MM.1S (cell line): ENCODE data around the gene RNF222.

ENCODE experiments used
- DNase-seq: peaks from one replicate; pipeline ENCODE4 v3.0.0-alpha.2; 2015
- H2AFZ ChIP-seq: fragments of 300-600 bp; sonication (generic); 2 replicates; pipeline ENCODE4 v1.6.0; 2016; ENCODE audit warnings: antibody characterized with exemption, low read length
- H3F3A ChIP-seq: fragments of 300-600 bp; sonication (generic); 2 replicates; pipeline ENCODE4 v1.6.1; 2016; ENCODE audit warnings: mild to moderate bottlenecking, antibody characterized with exemption, low read length, moderate library complexity, mixed read lengths; ENCODE audit not compliant: insufficient read depth
- H3K27ac ChIP-seq: fragments of 300-600 bp; sonication (generic); 2 replicates; pipeline ENCODE4 v1.5.1; 2016; ENCODE audit warnings: mild to moderate bottlenecking, low read length
- H3K27me3 ChIP-seq: fragments of 300-600 bp; sonication (generic); replicated peaks from 2 replicates; pipeline ENCODE4 v1.6.0; 2016; ENCODE audit warnings: low read length; ENCODE audit not compliant: insufficient read depth
- H3K36me3 ChIP-seq: fragments of 300-600 bp; sonication (generic); replicated peaks from 2 replicates; pipeline ENCODE4 v1.6.1; 2016; ENCODE audit warnings: mild to moderate bottlenecking, low read length, mixed read lengths; ENCODE audit not compliant: insufficient read depth
- H3K4me1 ChIP-seq: fragments of 300-600 bp; sonication (generic); 2 replicates; pipeline ENCODE4 v1.6.1; 2016; ENCODE audit warnings: low read length, mixed read lengths
- H3K4me2 ChIP-seq: fragments of 300-600 bp; sonication (generic); 2 replicates; pipeline ENCODE4 v1.6.0; 2016; ENCODE audit warnings: low read depth, low read length
- H3K4me3 ChIP-seq: fragments of 300-600 bp; sonication (generic); 2 replicates; pipeline ENCODE4 v1.5.1; 2016; ENCODE audit warnings: low read length, mixed read lengths
- H3K79me2 ChIP-seq: fragments of 300-600 bp; sonication (generic); 2 replicates; pipeline ENCODE4 v1.6.1; 2016; ENCODE audit warnings: mixed run types, low read length, mixed read lengths
- H3K9ac ChIP-seq: fragments of 300-600 bp; sonication (generic); 2 replicates; pipeline ENCODE4 v1.6.1; 2016; ENCODE audit warnings: low read length, mixed read lengths
- H3K9me2 ChIP-seq: fragments of 300-600 bp; sonication (generic); replicated peaks from 2 replicates; pipeline ENCODE4 v1.6.1; 2016; ENCODE audit warnings: mild to moderate bottlenecking, low read length, mixed read lengths; ENCODE audit not compliant: insufficient read depth
- H3K9me3 ChIP-seq: fragments of 300-600 bp; sonication (generic); replicated peaks from 2 replicates; pipeline ENCODE4 v1.6.1; 2016; ENCODE audit warnings: mild to moderate bottlenecking, low read length, mixed read lengths; ENCODE audit not compliant: insufficient read depth
- H4K20me1 ChIP-seq: fragments of 300-600 bp; sonication (generic); 2 replicates; pipeline ENCODE4 v1.6.1; 2016; ENCODE audit warnings: mild to moderate bottlenecking, low read length, moderate library complexity, mixed read lengths; ENCODE audit not compliant: insufficient read depth
- EZH2 ChIP-seq: fragments of 300-600 bp; sonication (generic); optimal IDR thresholded peaks from 2 replicates; pipeline ENCODE3; 2017; ENCODE audit warnings: low read depth, mild to moderate bottlenecking, antibody characterized with exemption, low read length, mixed read lengths
- EZH2phosphoT487 ChIP-seq: fragments of 300-600 bp; sonication (generic); IDR thresholded peaks from 2 replicates; pipeline ENCODE4 v1.6.1; 2018; ENCODE audit warnings: antibody characterized with exemption, low read length
- TF ChIP-seq, protein P1 (sequence below): fragments of 300-600 bp; sonication (generic); IDR thresholded peaks from 2 replicates; pipeline ENCODE4 v1.5.1; 2016; ENCODE audit warnings: antibody characterized with exemption, low read length, mixed read lengths

RNF222 gene

DNA sequence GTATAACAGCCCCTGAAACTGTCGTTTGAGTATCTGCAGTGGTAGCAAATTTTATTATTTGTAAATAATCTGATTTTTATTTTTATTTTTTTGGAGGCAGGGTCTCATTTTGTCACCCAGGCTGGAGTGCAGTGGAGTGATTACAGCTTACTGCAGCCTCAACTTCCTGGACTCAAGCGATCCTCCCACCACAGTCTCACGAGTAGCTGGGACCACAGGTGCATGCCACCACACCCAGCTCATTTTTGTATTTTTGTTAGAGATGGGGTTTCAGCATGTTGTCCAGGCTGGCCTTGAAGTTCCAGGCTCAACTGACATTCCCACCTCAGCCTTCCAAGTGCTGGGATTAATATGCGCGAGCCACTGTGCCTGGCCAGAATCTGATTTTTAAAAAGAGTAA, 40.8 kb upstream of the RNF222 start:
- Histone ChIP-seq H3K27ac (no peak overlapping the region), H2AFZ (no peak overlapping the region), H3K9ac (no peak overlapping the region), H3K36me3 (peaks cover 2% of the 10 kb centered on the region; the same call in 1 of the 2 replicates), H3K9me3 (no peaks in the 10 kb centered on the region), H3K4me2 (no peak overlapping the region), H3K4me1 (peaks cover 4% of the 10 kb centered on the region; the same call in 1 of the 2 replicates), H3F3A (peaks cover 3% of the 10 kb centered on the region; the same call in 1 of the 2 replicates), H3K9me2 (no peaks in the 10 kb centered on the region), H3K79me2 (peaks cover 75% of the 10 kb centered on the region), H4K20me1 (peaks cover 14% of the 10 kb centered on the region; the same call in 1 of the 2 replicates), H3K27me3 (no peaks in the 10 kb centered on the region), H3K4me3 (no peak overlapping the region)
- TF ChIP-seq EZH2 = no peak
- TF ChIP-seq, protein P1, sequence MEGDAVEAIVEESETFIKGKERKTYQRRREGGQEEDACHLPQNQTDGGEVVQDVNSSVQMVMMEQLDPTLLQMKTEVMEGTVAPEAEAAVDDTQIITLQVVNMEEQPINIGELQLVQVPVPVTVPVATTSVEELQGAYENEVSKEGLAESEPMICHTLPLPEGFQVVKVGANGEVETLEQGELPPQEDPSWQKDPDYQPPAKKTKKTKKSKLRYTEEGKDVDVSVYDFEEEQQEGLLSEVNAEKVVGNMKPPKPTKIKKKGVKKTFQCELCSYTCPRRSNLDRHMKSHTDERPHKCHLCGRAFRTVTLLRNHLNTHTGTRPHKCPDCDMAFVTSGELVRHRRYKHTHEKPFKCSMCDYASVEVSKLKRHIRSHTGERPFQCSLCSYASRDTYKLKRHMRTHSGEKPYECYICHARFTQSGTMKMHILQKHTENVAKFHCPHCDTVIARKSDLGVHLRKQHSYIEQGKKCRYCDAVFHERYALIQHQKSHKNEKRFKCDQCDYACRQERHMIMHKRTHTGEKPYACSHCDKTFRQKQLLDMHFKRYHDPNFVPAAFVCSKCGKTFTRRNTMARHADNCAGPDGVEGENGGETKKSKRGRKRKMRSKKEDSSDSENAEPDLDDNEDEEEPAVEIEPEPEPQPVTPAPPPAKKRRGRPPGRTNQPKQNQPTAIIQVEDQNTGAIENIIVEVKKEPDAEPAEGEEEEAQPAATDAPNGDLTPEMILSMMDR = no peak
- TF ChIP-seq EZH2phosphoT487 = no peak
- DNase-seq = no peak

DNA sequence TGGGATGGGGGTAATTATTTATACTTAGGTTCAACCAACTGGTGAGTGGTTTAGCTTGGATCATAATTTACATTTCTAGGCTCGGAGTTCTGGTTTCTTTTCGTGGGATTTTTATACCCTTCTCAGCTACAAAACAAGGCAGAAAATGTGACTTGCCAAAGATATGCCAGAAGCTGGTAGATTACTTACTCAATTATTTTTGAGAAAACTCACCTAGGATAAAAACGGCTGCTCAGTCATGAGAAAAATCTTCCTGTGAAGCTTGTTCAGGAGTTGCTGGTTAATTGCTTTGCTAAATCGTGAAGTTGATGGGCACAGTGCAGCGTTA, 39.2 kb upstream of the RNF222 start:
- Histone ChIP-seq H4K20me1 (peaks cover 11% of the 10 kb centered on the region; the same call in 1 of the 2 replicates), H3K4me2 (peak overlapping the region; percentile 69), H3K4me1 (peaks cover 4% of the 10 kb centered on the region; the same call in 1 of the 2 replicates), H3K79me2 (peaks cover 59% of the 10 kb centered on the region), H3K9ac (peak overlapping the region; percentile 99), H2AFZ (no peak overlapping the region), H3K9me3 (no peaks in the 10 kb centered on the region), H3K36me3 (no peaks in the 10 kb centered on the region; the same call in 1 of the 2 replicates), H3K4me3 (peak overlapping the region; percentile 84), H3K27ac (peak overlapping the region; percentile 96), H3F3A (peaks cover 3% of the 10 kb centered on the region; the same call in 1 of the 2 replicates), H3K27me3 (no peaks in the 10 kb centered on the region), H3K9me2 (no peaks in the 10 kb centered on the region)
- DNase-seq = no peak
- TF ChIP-seq EZH2 = no peak
- no peak for TF ChIP-seq EZH2phosphoT487
- TF ChIP-seq, protein P1 = no peak

DNA sequence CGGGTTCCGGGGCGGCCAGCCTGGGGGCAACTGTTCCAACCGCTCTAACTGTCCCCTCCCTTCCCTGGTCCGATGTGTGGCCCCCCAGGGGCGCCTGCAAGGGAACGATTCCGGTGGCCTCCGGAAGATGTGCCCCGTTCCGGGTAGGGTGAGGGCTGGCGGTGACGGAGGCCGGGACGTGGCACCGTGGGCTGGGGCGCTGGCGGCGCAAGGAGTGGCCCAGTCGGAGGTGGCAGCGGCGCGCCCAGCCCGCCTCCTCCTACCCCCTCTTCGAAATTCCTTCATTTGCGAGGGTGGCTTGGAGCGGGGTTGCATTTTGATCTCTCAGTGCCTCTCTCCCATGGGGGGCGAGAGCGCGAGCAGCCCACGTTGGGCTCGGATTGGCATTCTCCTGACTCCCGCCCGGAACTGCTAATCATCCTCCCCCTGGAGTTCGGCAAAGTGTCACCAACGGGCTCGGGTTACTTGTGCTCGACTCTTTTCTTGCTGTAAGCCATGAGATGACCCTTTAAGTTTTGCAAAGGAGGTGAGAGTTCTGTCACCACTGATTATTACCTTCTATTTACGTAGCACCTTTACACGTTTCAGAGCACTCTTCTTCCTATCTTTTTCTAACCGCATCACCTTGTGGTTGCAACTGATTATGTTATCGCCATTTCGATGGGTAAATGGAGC, 38.7 kb upstream of the RNF222 start:
- TF ChIP-seq EZH2phosphoT487 = no peak
- TF ChIP-seq, protein P1 = no peak
- TF ChIP-seq EZH2 = no peak
- H3F3A ChIP-seq = peaks cover 3% of the 10 kb centered on the region; the same call in 1 of the 2 replicates

More for the DNA sequence above, 38.7 kb upstream of the RNF222 start:
- peaks cover 4% of the 10 kb centered on the region; the same call in 1 of the 2 replicates for H3K4me1 ChIP-seq
- peak overlapping the region; percentile 20 for H2AFZ ChIP-seq
- H3K79me2 ChIP-seq = peaks cover 54% of the 10 kb centered on the region
- peak overlapping the region; percentile 84 for H3K4me3 ChIP-seq
- peak overlapping the region; percentile 96 for H3K27ac ChIP-seq
- DNase-seq = peak; percentile 46
- no peaks in the 10 kb centered on the region for H3K9me3 ChIP-seq
- H3K4me2 ChIP-seq = peak overlapping the region; percentile 69
- H3K27me3 ChIP-seq = no peaks in the 10 kb centered on the region
- peak overlapping the region; percentile 99 for H3K9ac ChIP-seq
- no peaks in the 10 kb centered on the region; the same call in 1 of the 2 replicates for H3K36me3 ChIP-seq
- H4K20me1 ChIP-seq = 0 out of 2 replicates have a peak, but pooled peaks cover 6% of the 10 kb centered on the region
- H3K9me2 ChIP-seq = no peaks in the 10 kb centered on the region
